Neural cell (in vitro differentiated cells): ENCODE measurements around the gene GTF2IRD1.

Experiments used
- CTCF ChIP-seq: fragments of 450-650 bp; IDR thresholded peaks from 2 replicates; pipeline ENCODE4 v1.5.1; 2014; ENCODE audit warnings: antibody characterized with exemption, mild to moderate bottlenecking, moderate library complexity; ENCODE audit not compliant: poor library complexity, severe bottlenecking
- POLR2AphosphoS5 ChIP-seq: IDR thresholded peaks from 2 replicates; pipeline ENCODE4 v1.6.1; 2012
- RAD21 ChIP-seq: fragments of 450-650 bp; conservative IDR thresholded peaks from 2 replicates; pipeline ENCODE4 v1.6.1; 2014; ENCODE audit warnings: antibody characterized with exemption, mild to moderate bottlenecking, moderate library complexity
- TAF1 ChIP-seq: IDR thresholded peaks from 2 replicates; pipeline ENCODE4 v1.6.1; 2012; ENCODE audit warnings: low read depth

DNA sequence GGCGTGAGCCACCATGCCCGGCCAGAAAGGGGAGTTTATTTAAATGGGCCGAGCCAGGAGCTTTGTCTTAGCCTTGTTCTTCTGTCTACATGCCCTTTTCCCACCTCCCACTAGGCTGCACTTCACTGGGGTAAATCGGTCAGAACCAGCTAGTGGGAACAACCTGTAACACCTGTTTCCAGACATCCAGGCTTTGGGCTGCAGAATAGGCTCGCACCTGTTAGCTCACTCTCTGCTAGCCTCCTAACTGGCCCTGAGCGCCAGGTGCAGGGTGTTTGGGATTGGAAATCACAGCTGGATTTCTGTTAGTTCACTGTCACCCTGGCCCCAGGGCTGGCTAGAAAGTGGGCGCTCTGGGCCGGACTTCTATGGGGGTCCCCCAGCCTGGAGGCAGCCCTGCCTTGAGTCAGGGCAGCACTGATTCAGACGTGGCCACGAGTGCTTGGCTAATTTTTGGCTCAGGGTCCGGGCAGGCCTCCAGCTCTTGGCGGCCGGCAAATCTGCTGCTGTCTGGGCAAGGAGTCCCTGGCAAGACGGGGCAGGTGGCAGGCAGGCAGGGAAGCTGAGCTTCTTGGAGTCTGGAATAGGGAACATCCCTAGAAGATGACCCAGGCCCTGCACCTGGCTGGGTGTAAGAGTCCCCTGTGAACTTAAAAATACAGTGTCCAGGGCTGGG, 48.6 kb downstream of the GTF2IRD1 start:
- TF ChIP-seq POLR2AphosphoS5 (no peak), CTCF (no peak), TAF1 (no peak), RAD21 (no peak)
